GM19463 (cell line): ENCODE measurements around the gene PPM1D.
"Not testable (repeated sequence)": the region's sequence is repeated elsewhere in the genome, so short reads cannot be mapped to it uniquely, and the experiment has no call there.

Experiments used
- ATAC-seq: cut with Tn5 transposase; IDR thresholded peaks from one replicate; pipeline ENCODE4 v1.9.1; 2021; ENCODE audit warnings: mild to moderate bottlenecking, moderate library complexity; ENCODE audit not compliant: unreplicated experiment

PPM1D gene

GRCh38 chr17:60593441-60594036 lies 6.5 kb upstream of the PPM1D start:
- not testable (repeated sequence) for ATAC-seq

GRCh38 chr17:60594170-60594569 lies 5.8 kb upstream of the PPM1D start:
- not testable (repeated sequence) for ATAC-seq

GRCh38 chr17:60594734-60595133 lies 5.3 kb upstream of the PPM1D start:
- ATAC-seq: no peak

- ATAC-seq: no peak
Observed at GRCh38 chr17:60597297-60597696, 2.7 kb upstream of the PPM1D start.

- no peak for ATAC-seq
Observed at GRCh38 chr17:60598001-60598736, 1.8 kb upstream of the PPM1D start.

GRCh38 chr17:60599220-60599619 lies 773 bp upstream of the PPM1D start:
- no peak for ATAC-seq

- ATAC-seq: peak; percentile 8
Observed at GRCh38 chr17:60600490-60601446, 775 bp downstream of the PPM1D start.

GRCh38 chr17:60601447-60602384 lies 1.7 kb downstream of the PPM1D start:
- ATAC-seq: no peak

GRCh38 chr17:60602385-60602742 lies 2.4 kb downstream of the PPM1D start:
- ATAC-seq: no peak

- ATAC-seq: no peak
Observed at GRCh38 chr17:60602871-60603270, 2.9 kb downstream of the PPM1D start.

- ATAC-seq: not testable (repeated sequence)
Observed at GRCh38 chr17:60603477-60603876, 3.5 kb downstream of the PPM1D start.

GRCh38 chr17:60604686-60605334 lies 4.8 kb downstream of the PPM1D start:
- no peak for ATAC-seq

GRCh38 chr17:60606036-60606435 lies 6.0 kb downstream of the PPM1D start:
- ATAC-seq: no peak

GRCh38 chr17:60610473-60610872 lies 10.5 kb downstream of the PPM1D start:
- ATAC-seq: no peak

GRCh38 chr17:60611321-60611720 lies 11.3 kb downstream of the PPM1D start:
- not testable (repeated sequence) for ATAC-seq

GRCh38 chr17:60613325-60613724 lies 13.3 kb downstream of the PPM1D start:
- no peak for ATAC-seq

GRCh38 chr17:60613796-60614195 lies 13.8 kb downstream of the PPM1D start:
- ATAC-seq: not testable (repeated sequence)

- ATAC-seq: not testable (repeated sequence)
Observed at GRCh38 chr17:60614247-60614646, 14.3 kb downstream of the PPM1D start.

GRCh38 chr17:60615108-60615507 lies 15.1 kb downstream of the PPM1D start:
- ATAC-seq: no peak

- ATAC-seq: no peak
Observed at GRCh38 chr17:60615840-60616239, 15.8 kb downstream of the PPM1D start.
